HL-60 (cell line): ENCODE data around the gene ABCA8.

Source experiments
- DNase-seq, 2 experiments: peaks; one replicate each; pipeline ENCODE4 v3.0.0-alpha.2; 2010 to 2020; ENCODE audit warnings: low read depth in 1 of 2, low spot score in 1 of 2
- H3K27ac ChIP-seq: fragments of 250-450 bp; sonication (Bioruptor Pico); replicated peaks from 2 replicates; pipeline ENCODE4 v1.5.1; 2020; ENCODE audit warnings: mild to moderate bottlenecking, moderate library complexity
- H3K27me3 ChIP-seq: fragments of 250-450 bp; sonication (Bioruptor Pico); 2 replicates; pipeline ENCODE4 v1.5.1; 2021; ENCODE audit warnings: mild to moderate bottlenecking, moderate library complexity; ENCODE audit not compliant: insufficient read depth, poor library complexity, severe bottlenecking
- H3K4me3 ChIP-seq: replicated peaks from 2 replicates; pipeline ENCODE4 v1.5.1; 2011; ENCODE audit warnings: mild to moderate bottlenecking, control low read depth, low read length; ENCODE audit not compliant: insufficient read depth
- CTCF ChIP-seq: IDR thresholded peaks from one replicate; pipeline ENCODE4 v1.5.1; 2011; ENCODE audit warnings: low read length, control low read depth, inconsistent platforms; ENCODE audit not compliant: insufficient read depth
- GABPA ChIP-seq: IDR thresholded peaks from 2 replicates; pipeline ENCODE4 v1.6.1; 2012; ENCODE audit warnings: low read depth
- POLR2AphosphoS5 ChIP-seq: IDR thresholded peaks from 2 replicates; pipeline ENCODE4 v1.6.1; 2012; ENCODE audit warnings: low read depth
- REST ChIP-seq: IDR thresholded peaks from 2 replicates; pipeline ENCODE4 v1.6.1; 2012; ENCODE audit warnings: low read depth; ENCODE audit not compliant: insufficient replicate concordance
- SPI1 ChIP-seq: IDR thresholded peaks from 2 replicates; pipeline ENCODE4 v1.6.1; 2012; ENCODE audit warnings: low read depth, mild to moderate bottlenecking, borderline replicate concordance

ABCA8 gene

GRCh38 chr17:68865584-68865983 lies 89.6 kb downstream of the ABCA8 start:
- Histone ChIP-seq H3K4me3 (no peak overlapping the region), H3K27me3 (no peaks in the 10 kb centered on the region), H3K27ac (no peak overlapping the region)
- DNase-seq: no peak
- TF ChIP-seq POLR2AphosphoS5: no peak
- TF ChIP-seq REST: no peak
- TF ChIP-seq GABPA: no peak
- no peak for TF ChIP-seq SPI1
- no peak for TF ChIP-seq CTCF

- Histone ChIP-seq H3K4me3 (no peak overlapping the region), H3K27me3 (no peaks in the 10 kb centered on the region), H3K27ac (no peak overlapping the region)
- no peak for DNase-seq
- no peak for TF ChIP-seq CTCF
- TF ChIP-seq POLR2AphosphoS5: no peak
- no peak for TF ChIP-seq SPI1
- TF ChIP-seq REST: no peak
- no peak for TF ChIP-seq GABPA
These were observed 92.0 kb downstream of the ABCA8 start for GRCh38 chr17:68863091-68863652.

- Histone ChIP-seq H3K4me3 (no peak overlapping the region), H3K27ac (no peak overlapping the region), H3K27me3 (no peaks in the 10 kb centered on the region)
- TF ChIP-seq CTCF: no peak
- TF ChIP-seq GABPA: no peak
- TF ChIP-seq POLR2AphosphoS5: no peak
- no peak for TF ChIP-seq SPI1
- TF ChIP-seq REST: no peak
- DNase-seq: no peak
These were observed 93.6 kb downstream of the ABCA8 start for GRCh38 chr17:68861602-68862001.
